ENCODE results near the gene WDR90. TPM values are rescaled to one million over a fixed set of nuclear protein-coding genes. Genes with fewer than 3 reads are reported as not detected.
A peak's percentile ranks its signal among the peaks of the same experiment; 100 is the strongest.

WDR90 gene
- total RNA-seq, 1 donor from 2014 or later: 25.2 TPM

- no peak overlapping the region for H3K4me3 Mint-ChIP-seq (ENCODE audit: unreplicated experiment)
- H3K27ac Mint-ChIP-seq (ENCODE audit: unreplicated experiment): no peak overlapping the region
- no peak for DNase-seq (ENCODE audit: low spot score)
- TF ChIP-seq, protein P1, sequence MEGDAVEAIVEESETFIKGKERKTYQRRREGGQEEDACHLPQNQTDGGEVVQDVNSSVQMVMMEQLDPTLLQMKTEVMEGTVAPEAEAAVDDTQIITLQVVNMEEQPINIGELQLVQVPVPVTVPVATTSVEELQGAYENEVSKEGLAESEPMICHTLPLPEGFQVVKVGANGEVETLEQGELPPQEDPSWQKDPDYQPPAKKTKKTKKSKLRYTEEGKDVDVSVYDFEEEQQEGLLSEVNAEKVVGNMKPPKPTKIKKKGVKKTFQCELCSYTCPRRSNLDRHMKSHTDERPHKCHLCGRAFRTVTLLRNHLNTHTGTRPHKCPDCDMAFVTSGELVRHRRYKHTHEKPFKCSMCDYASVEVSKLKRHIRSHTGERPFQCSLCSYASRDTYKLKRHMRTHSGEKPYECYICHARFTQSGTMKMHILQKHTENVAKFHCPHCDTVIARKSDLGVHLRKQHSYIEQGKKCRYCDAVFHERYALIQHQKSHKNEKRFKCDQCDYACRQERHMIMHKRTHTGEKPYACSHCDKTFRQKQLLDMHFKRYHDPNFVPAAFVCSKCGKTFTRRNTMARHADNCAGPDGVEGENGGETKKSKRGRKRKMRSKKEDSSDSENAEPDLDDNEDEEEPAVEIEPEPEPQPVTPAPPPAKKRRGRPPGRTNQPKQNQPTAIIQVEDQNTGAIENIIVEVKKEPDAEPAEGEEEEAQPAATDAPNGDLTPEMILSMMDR (IDR thresholded peaks at IDR 0.05; ENCODE audit: unreplicated experiment): no peak
- H3K9me3 Mint-ChIP-seq (ENCODE audit: unreplicated experiment): no peaks in the 10 kb centered on the region
- H3K4me1 Mint-ChIP-seq (ENCODE audit: unreplicated experiment): no peaks in the 10 kb centered on the region
- peaks cover 3% of the 10 kb centered on the region for H3K36me3 Mint-ChIP-seq (ENCODE audit: low read depth, unreplicated experiment)
- peaks cover 8% of the 10 kb centered on the region for H3K27me3 Mint-ChIP-seq (ENCODE audit: unreplicated experiment)
Measured at GRCh38 chr16:659618-660017, 10.5 kb downstream of the WDR90 start.

GRCh38 chr16:660132-660458, 10.9 kb downstream of the WDR90 start:
- no peak overlapping the region for H3K27ac Mint-ChIP-seq (ENCODE audit: unreplicated experiment)
- H3K9me3 Mint-ChIP-seq (ENCODE audit: unreplicated experiment): no peaks in the 10 kb centered on the region

DNA sequence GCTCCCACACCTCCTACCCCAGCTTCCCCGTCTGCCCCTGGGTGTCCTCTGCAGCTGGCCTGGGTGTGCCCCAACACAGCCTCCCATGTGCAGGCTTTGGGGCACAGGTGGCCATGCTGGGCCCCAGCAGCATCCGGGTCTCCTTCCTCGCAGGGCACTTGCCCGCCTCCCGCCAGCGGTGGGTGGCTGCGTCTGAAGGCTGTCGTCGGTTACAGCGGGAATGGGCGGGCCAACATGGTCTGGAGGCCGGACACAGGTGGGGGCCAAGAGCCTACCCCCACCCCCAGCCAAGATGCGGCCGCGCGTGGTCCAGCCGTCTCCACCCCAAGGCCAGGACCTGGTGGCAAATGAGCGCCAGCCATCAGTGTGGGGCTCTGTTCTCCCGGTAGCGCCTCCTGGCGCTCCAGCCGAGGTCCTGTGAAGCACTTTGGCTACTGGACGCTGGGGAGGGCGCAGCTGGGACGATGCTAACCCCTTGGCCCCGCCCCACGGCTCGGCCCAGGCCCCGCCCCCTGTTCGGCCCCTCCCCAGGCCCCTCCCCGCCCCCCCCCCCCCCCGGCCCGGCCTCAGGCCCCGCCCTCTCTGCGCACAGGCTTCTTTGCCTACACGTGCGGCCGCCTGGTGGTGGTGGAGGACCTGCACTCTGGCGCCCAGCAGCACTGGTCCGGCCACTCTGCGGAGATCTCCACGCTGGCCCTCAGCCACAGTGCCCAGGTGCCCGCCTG, 11.5 kb downstream of the WDR90 start:
- Mint-ChIP-seq H3K27ac (ENCODE audit: unreplicated experiment) (no peak overlapping the region), H3K36me3 (ENCODE audit: low read depth, unreplicated experiment) (peaks cover 3% of the 10 kb centered on the region), H3K4me1 (ENCODE audit: unreplicated experiment) (no peaks in the 10 kb centered on the region), H3K9me3 (ENCODE audit: unreplicated experiment) (no peaks in the 10 kb centered on the region), H3K4me3 (ENCODE audit: unreplicated experiment) (no peak overlapping the region), H3K27me3 (ENCODE audit: unreplicated experiment) (peaks cover 9% of the 10 kb centered on the region)
- TF ChIP-seq, protein P1 (IDR thresholded peaks at IDR 0.05; ENCODE audit: unreplicated experiment): peak; percentile 74
- DNase-seq (ENCODE audit: low spot score): peak; percentile 91

More at GRCh38 chr16:660132-660458, 10.9 kb downstream of the WDR90 start:
- Mint-ChIP-seq H3K36me3 (ENCODE audit: low read depth, unreplicated experiment) (peaks cover 3% of the 10 kb centered on the region), H3K4me3 (ENCODE audit: unreplicated experiment) (no peak overlapping the region), H3K27me3 (ENCODE audit: unreplicated experiment) (peaks cover 9% of the 10 kb centered on the region), H3K4me1 (ENCODE audit: unreplicated experiment) (no peaks in the 10 kb centered on the region)
- DNase-seq (ENCODE audit: low spot score): no peak
- TF ChIP-seq, protein P1 (IDR thresholded peaks at IDR 0.05; ENCODE audit: unreplicated experiment): no peak

GRCh38 chr16:661184-661821, 12.1 kb downstream of the WDR90 start:
- Mint-ChIP-seq H3K4me3 (ENCODE audit: unreplicated experiment) (no peak overlapping the region), H3K4me1 (ENCODE audit: unreplicated experiment) (no peaks in the 10 kb centered on the region), H3K27me3 (ENCODE audit: unreplicated experiment) (peaks cover 9% of the 10 kb centered on the region), H3K27ac (ENCODE audit: unreplicated experiment) (no peak overlapping the region), H3K9me3 (ENCODE audit: unreplicated experiment) (no peaks in the 10 kb centered on the region), H3K36me3 (ENCODE audit: low read depth, unreplicated experiment) (peaks cover 3% of the 10 kb centered on the region)
- DNase-seq (ENCODE audit: low spot score): no peak
- TF ChIP-seq, protein P1 (IDR thresholded peaks at IDR 0.05; ENCODE audit: unreplicated experiment): peak; percentile 9

DNA sequence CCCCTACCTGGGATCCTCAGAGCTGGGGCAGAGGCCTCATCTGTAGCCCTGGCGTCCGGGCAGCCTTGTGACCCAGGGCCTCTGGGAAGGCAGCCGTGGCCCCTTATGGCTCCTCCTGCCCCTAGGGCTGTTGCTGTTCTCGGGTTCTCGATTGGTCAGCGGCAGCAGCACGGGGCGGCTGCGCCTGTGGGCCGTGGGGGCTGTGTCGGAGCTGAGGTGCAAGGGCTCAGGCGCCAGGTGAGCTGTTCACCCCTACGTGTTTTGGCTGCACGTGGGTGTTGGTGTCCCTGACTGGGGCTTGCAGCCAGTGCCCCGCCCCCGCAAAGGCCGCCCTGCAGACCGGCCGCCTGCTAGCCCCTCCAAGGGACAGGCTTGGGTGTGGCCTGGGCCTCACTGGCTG, 12.9 kb downstream of the WDR90 start:
- TF ChIP-seq, protein P1 (IDR thresholded peaks at IDR 0.05; ENCODE audit: unreplicated experiment): no peak

More for the DNA sequence above, 12.9 kb downstream of the WDR90 start:
- Mint-ChIP-seq H3K9me3 (ENCODE audit: unreplicated experiment) (no peaks in the 10 kb centered on the region), H3K4me3 (ENCODE audit: unreplicated experiment) (no peak overlapping the region), H3K27ac (ENCODE audit: unreplicated experiment) (no peak overlapping the region), H3K27me3 (ENCODE audit: unreplicated experiment) (peaks cover 9% of the 10 kb centered on the region), H3K4me1 (ENCODE audit: unreplicated experiment) (no peaks in the 10 kb centered on the region), H3K36me3 (ENCODE audit: low read depth, unreplicated experiment) (peaks cover 3% of the 10 kb centered on the region)
- DNase-seq (ENCODE audit: low spot score): no peak
